ENCODE data around the gene COMMD3.
"Not testable (repeated sequence)": the region's sequence is repeated elsewhere in the genome, so short reads cannot be mapped to it uniquely, and the experiment has no call there.

The COMMD3 gene

GRCh38 chr10:22316286-22317075 is at the start of gene COMMD3:
Gene COMMD3 (plus strand): TSS chr10:22316388. CDS start chr10:22316418, 30 bp downstream.
- DNase-seq (ENCODE audit: low read depth in 3 of 3): peak in 2 of 3 experiments; percentile 64 to 76

DNA sequence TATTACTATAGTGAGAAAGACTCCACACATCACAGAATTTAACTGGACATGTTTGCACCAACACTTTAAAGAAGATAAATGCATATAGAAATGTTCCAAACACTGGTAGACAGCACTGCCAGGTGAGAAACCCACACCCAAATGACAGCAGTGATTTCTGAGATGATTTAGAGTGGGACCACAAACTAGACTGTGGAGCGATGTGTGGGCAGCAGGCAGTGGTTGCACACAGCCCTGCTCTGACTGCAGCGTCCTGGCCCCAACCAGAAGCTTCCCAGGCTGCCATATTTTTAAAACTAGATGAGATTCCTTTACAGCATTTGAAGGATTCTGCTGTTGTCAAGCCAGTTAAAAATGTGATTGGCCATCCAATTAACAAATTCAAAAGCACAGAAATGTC is 47.7 kb upstream of the COMMD3 start:
- no peak for DNase-seq (ENCODE audit: low read depth in 3 of 3)

GRCh38 chr10:22271786-22272185 is 44.4 kb upstream of the COMMD3 start:
- no peak for DNase-seq (ENCODE audit: low read depth in 3 of 3)

GRCh38 chr10:22278441-22278782 is 37.8 kb upstream of the COMMD3 start:
- no peak for DNase-seq (ENCODE audit: low read depth in 3 of 3)

DNA sequence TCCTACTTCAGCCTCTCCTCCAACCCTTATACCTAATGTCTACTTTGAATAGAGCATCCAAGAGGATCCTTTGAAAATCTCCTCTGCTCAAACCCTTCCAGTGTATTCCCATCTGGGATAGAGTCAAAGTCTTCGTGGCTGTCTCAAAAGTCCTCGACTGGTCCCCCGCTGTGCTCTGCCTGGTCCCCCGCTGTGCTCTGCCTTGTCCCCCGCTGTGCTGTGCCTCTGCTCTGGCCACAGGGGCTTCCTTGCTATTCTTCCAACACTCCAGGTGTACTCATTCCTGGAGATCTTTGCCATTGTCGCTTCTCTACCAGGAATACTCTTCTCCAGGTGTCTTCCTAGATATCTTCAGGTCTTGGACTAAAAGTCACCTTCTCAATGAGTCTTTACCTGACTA is 36.1 kb upstream of the COMMD3 start:
- no peak for DNase-seq (ENCODE audit: low read depth in 3 of 3)

- no peak for DNase-seq (ENCODE audit: low read depth in 3 of 3)
Measured at GRCh38 chr10:22285130-22285529, 31.1 kb upstream of the COMMD3 start.

DNA sequence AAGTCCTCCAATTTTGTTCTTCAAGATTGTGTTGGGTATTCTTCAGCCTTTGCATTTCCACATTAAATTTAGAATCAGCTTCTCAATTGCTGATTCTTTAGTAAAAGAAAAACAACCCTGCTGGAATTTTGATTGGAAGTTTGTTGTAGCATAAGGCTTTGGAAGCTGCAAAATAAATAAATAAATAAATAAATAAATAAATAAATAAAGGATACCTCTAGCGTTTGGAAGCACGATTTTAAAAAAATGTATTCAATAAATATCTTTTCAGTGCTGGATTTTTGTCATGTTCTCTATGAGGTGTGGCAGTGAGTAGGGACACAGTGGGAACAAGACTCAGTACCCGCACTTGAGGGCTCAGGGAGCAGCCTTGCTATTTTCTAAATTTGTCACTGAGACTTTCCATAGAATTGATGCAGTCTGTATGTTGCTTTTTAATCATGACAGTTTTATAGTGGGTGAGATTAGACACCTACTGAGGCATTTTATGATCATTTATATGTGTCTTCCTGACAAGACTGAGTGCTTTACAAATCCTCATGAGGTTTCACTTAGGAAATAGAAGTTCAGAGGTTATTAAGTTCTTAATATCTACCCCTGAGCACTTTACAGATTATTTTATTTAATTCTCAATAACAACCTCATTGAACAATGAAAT is 22.3 kb upstream of the COMMD3 start:
- DNase-seq (ENCODE audit: low read depth in 3 of 3): no peak

- DNase-seq (ENCODE audit: low read depth in 3 of 3): no peak
Measured at GRCh38 chr10:22294694-22295093, 21.5 kb upstream of the COMMD3 start.

DNA sequence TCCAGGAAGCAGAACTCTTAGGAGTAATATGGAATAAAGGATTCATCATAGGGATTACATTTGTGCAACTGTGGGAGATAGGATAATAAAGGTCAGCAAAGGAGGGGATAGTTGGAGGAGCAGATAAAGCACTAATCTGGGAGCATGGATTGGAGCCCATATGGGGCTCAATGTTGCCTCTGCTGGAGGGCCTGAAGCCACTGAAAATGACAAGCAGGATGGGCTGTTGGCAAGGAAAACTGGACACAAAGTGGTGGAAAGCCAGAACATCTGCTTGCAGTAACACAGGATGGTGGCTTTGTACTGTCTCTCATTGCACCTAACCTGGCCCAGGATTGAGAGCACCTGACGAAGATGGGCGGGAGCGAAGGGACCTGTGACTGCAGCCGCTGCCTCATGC is 15.0 kb upstream of the COMMD3 start:
- no peak for DNase-seq (ENCODE audit: low read depth in 3 of 3)

GRCh38 chr10:22303461-22303860 is 12.7 kb upstream of the COMMD3 start:
- no peak for DNase-seq (ENCODE audit: low read depth in 3 of 3)

GRCh38 chr10:22305721-22306120 is 10.5 kb upstream of the COMMD3 start:
- no peak for DNase-seq (ENCODE audit: low read depth in 3 of 3)

GRCh38 chr10:22308390-22308789 is 7.8 kb upstream of the COMMD3 start:
- DNase-seq (ENCODE audit: low read depth in 3 of 3): peak in 1 of 3 experiments; percentile 26

- DNase-seq (ENCODE audit: low read depth in 3 of 3): no peak
Measured at GRCh38 chr10:22309180-22310000, 6.8 kb upstream of the COMMD3 start.

DNA sequence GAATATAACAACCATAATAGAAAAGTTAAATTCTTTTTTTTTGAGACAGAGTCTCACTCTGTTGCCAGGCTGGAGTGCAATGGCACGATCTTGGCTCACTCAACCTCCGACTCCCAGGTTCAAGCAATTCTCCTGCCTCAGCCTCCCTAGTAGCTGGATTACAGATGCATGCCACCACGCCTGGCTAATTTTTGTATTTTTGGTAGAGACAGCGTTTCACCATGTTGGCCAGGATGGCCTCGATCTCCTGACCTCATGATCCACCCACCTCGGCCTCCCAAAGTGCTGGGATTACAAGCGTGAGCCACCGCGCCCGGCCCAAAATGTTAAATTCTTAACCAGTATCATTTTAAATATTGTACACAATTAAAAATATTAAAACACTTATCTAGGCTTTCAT is 6.2 kb upstream of the COMMD3 start:
- not testable (repeated sequence) for DNase-seq (ENCODE audit: low read depth in 3 of 3)

DNA sequence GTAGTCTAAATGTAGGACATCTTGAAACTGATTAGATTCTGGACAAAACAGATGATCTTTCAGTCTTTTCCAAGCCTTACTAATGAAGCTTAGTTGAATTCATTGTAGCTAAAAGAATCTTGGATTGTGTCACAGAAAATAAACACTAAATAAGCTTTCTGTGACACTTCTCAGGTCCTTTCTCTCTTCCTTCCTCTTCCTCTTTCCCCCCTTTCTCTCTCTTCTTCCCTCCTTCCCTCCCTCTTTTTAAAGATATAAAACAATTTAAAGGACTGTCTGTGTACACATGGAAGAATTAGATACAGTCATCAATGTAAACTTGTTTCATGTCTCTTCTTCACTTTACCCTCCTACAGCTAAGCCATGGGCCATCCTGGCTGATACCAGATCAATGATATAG is 5.3 kb upstream of the COMMD3 start:
- no peak for DNase-seq (ENCODE audit: low read depth in 3 of 3)

DNA sequence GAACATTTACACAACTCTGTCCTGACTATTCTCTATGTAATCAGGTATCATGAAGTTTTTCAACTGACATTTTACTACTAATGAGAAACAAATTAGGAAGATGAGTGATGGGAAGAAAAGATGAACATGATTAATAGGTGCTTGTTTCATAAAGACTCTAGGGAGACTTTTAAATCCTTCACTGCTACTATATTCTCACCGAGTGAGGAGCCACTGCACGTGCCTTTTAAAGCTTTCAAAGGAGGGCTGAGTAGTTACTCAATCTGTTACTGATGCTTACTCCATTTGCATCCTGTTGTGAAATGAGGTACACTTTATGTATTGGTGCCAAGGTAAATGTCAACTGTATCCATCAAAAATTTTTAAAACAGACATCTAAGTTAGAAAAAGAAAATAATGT is 1.3 kb upstream of the COMMD3 start:
- DNase-seq (ENCODE audit: low read depth in 3 of 3): no peak

- DNase-seq (ENCODE audit: low read depth in 3 of 3): no peak
Measured at GRCh38 chr10:22315455-22316285, 518 bp upstream of the COMMD3 start.

DNA sequence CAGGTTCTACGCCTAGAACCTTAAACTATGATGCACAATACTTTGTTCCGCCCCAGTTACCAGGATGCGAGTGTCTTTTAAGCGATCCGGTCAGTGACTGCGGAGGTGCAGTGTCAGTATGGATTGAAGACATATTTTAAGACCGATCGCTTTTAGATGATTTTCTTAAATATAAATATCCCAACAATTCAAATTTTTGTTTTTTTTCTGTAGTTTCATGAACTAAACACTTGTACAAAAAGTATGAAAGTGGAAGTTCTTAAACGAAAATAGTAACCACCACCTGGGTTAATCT is 835 bp downstream of the COMMD3 start:
- no peak for DNase-seq (ENCODE audit: low read depth in 3 of 3)

DNA sequence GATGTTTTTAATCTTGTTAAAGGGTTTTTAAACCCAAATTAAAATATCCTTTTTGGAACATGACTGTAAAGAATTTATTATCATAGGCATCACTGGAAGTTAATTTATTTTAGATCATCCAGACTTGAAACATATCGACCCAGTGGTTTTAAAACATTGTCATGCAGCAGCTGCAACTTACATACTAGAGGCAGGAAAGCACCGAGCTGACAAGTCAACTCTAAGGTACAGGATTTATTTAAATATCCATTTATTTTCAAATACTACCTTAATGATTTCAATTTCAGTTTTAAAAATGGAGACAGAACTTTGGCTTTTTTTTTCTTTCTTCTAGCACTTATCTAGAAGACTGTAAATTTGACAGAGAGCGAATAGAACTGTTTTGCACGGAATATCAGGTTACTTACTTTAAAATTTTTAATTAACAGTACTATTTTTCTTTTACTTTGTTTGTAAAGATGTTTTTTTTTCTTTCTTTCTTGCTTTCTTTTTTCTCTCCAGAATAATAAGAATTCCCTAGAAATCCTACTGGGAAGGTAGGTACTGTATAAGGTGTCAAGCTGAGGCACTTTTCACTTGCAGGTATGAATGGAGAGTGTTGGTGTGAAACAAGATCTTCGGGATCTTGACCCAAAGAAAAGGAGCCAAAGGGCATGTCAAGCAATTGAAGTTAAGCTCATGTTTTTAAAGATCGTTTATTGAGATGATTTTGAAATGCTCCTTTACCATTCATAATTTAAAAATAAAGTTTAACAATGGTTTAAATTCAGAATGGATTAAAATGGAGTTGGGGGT is 1.8 kb downstream of the COMMD3 start:
- DNase-seq (ENCODE audit: low read depth in 3 of 3): no peak

DNA sequence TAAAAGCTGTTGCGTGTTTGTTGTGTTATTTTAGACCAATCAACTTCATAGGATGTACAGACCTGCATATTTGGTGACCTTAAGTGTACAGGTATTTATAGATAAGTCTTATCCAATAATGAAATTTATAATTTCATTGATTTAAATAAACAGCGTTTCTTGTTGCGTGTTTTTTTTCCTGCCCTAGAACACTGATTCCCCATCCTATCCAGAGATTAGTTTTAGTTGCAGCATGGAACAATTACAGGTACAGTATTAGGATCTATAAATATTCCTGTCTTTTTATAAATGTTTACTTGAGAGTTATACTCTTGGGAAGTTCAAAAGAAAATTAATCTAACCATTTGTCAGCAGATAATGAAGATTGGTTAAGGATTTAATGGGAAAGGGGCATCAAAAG is 2.6 kb downstream of the COMMD3 start:
- DNase-seq (ENCODE audit: low read depth in 3 of 3): no peak

- DNase-seq (ENCODE audit: low read depth in 3 of 3): no peak
Measured at GRCh38 chr10:22319547-22319979, 3.4 kb downstream of the COMMD3 start.

All from stimulated activated CD4-positive, alpha-beta T cell treated with anti-CD3 and anti-CD28 coated beads, TNF-alpha, amount 100 ng/mL, for 24 hours (primary cell).